NCI-H2196 (cell line): Measurements from ENCODE around the gene KLHL35.

Experiments
- DNase-seq: peaks from one replicate; lab custom pipeline; 2025; ENCODE audit not compliant: unreplicated experiment; lab: John Stamatoyannopoulos, UW

KLHL35 gene, protein sequence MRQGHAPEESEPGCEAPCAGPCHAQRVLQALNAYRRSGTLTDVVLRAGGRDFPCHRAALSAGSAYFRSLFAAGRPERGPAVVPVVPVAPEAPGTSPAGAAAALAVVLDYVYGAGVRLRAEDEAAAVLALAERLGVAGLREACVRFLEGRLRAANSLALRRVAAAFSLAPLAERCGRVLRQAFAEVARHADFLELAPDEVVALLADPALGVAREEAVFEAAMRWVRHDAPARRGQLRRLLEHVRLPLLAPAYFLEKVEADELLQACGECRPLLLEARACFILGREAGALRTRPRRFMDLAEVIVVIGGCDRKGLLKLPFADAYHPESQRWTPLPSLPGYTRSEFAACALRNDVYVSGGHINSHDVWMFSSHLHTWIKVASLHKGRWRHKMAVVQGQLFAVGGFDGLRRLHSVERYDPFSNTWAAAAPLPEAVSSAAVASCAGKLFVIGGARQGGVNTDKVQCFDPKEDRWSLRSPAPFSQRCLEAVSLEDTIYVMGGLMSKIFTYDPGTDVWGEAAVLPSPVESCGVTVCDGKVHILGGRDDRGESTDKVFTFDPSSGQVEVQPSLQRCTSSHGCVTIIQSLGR

GRCh38 chr11:75432911-75433321, at the start of gene KLHL35:
Gene KLHL35, minus strand, starts transcription at chr11:75433203. Its CDS starts 2,574 bp downstream, at chr11:75430629.
- DNase-seq: peak; percentile 22

GRCh38 chr11:75481922-75482606, 49.1 kb upstream of the KLHL35 start:
- no peak for DNase-seq

- no peak for DNase-seq
Measured at GRCh38 chr11:75481223-75481921, 48.4 kb upstream of the KLHL35 start.

DNA sequence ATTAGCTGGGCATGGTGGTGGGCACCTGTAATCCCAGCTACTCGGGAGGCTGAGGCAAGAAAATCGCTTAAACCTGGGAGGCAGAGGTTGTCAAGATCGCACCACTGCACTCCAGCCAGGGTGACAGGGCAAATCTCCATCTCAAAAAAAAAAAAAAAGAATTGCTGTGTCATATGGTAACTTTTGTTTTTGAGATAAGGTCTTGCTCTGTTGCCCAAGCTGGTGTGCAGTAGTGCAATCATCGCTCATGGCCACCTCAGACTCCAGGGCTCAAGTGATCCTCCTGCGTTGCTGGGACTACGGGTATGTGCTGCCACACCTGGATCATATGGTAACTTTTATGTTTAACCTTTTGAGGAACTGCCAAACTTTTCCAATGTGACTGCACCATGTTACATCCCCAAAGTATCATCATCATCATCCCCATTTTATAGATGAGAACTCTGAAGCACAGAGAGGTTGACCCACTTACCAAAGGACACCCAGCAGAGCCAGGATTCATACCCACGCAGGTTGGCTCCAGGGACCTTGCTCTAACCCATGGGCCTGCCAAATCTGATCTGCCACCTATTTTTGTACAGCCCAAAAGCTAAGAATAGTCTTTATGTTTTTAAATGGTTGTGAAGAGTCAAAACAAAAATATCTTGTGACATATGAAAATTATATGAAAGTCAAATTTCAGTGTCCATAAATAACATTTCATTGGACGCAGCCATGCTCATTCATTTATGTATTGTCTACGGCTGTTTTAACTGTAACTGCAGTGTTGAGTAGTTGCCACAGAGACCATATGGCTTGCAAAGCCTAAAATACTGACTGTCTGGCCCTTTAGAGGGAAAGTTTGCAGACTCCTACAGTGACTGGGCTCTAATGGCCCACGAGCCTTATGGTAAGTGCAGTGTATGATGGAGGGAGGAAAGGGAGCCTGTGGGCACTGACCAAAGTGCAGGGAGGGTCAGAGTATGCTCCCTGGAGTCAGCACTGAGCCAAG, 47.5 kb upstream of the KLHL35 start:
- DNase-seq: no peak

DNA sequence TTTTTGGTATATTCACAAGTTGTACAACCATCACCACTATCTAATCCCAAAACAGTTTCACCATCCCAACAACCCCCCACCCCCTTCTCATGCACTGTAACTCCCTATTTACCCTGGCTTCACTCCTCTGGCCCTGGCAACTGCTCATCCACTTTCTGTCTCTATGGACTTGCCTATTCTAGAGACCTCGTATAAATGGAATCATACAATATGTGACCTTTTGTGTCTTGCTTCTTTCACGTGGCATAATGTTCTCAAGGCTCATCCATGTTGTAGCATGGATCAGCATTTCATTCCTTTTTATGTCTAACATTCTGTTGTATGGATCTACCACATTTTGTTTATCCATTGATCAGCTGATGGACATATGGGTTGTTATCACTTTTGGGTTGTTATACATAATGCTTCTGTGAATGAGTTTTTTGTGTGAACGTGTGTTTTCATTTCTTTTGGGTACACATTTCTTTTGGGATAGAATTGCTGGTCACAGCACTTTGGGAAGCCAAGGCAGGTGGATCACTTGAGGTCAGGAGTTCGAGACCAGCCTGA, 46.7 kb upstream of the KLHL35 start:
- DNase-seq: no peak

DNA sequence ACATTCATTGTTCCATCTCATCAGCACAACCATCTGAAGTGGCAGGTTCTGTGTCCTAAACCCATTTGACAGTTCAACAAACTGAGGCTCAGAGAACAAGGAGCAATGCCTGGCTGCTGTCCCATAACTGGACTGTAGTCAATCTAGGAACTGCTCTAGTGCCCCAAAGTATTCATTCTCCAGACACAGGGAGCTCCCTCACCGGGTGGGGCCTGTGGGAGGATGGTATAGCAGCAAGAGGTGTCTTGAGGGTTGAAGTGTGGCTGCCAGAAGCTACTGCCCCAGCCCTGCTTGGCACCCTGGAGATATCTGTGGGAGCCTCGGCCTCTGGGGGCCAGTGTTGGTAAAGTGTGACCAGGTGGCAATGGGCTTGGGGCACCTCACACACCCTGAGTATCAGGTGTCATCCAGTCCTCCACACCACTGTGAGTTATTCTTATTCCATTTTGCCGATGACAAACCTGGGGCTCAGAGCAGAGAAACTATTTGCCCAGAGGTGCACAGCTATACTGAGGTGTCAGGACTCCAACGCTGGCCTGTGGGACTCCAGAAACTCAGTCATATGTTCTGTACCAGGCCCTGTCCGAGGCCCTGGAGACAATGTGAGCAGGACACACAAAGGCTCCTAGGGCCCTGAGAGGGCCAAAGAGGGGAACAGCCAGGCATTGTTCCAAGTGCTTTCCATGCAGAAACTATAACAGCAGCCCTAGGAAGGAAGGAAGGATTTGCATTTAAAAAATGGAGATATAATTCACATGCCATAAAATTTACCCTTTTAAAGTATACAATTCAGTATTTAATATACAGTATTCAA, 46.0 kb upstream of the KLHL35 start:
- no peak for DNase-seq

DNA sequence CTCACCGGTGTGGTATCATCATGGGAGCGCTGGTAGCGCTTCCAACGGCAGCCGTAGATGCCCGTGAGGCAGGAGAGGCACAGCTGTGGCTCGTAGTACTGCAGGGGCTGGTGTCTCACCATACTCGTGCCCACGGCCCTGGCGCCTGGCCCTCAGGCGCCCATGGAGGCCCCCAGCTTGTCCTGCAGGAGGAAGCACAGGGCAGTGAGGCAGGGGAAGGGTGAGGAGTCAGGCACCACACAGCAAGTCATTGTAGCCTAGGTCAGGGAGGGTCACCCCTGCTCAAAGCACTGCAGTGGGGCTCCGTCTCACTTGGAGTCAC, 44.6 kb upstream of the KLHL35 start:
- no peak for DNase-seq

- peak; percentile 95 for DNase-seq
Measured at GRCh38 chr11:75476739-75477613, 44.0 kb upstream of the KLHL35 start.

DNA sequence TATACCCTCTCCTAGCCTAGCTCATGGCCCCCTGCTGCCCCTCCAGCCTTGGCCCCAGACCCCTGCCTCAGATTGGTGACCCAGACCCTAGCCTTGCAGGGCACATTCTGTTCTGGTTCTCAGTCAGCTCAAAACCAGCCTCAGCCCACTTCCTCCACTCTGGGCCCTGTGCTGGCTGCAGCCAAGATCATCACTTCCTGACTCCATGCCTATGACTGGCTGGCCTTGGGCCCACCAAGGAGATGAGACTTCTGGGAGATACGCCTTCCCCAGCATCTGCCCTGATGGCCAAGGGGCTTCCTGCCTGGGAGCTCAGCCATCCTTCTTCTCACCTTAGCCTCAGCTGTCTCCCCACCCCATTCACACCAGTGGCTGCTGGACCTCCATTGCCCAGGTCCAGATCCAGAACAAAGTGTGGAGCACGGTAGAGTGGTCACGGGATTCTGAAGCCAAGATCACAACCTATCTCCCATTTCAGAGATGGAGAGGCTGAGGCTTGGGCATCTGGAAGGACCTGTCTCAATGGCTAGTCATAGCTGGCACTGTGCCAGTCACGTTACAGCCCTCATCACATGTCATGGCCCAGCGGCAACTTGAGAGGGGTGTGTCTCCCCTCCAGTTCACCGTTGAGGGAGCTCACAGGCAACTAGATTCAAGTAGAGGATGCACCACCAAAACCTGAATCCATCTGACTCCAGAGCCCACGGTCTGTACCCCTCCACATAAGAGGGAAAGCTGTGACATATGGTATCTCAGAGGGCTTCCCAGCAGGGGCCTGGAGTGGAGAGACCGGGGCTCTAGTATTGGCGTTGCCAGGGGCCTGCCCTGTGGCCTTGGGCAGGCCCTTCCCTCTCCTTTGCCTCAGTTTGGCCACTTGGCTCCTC, 43.0 kb upstream of the KLHL35 start:
- DNase-seq: peak; percentile 85

DNA sequence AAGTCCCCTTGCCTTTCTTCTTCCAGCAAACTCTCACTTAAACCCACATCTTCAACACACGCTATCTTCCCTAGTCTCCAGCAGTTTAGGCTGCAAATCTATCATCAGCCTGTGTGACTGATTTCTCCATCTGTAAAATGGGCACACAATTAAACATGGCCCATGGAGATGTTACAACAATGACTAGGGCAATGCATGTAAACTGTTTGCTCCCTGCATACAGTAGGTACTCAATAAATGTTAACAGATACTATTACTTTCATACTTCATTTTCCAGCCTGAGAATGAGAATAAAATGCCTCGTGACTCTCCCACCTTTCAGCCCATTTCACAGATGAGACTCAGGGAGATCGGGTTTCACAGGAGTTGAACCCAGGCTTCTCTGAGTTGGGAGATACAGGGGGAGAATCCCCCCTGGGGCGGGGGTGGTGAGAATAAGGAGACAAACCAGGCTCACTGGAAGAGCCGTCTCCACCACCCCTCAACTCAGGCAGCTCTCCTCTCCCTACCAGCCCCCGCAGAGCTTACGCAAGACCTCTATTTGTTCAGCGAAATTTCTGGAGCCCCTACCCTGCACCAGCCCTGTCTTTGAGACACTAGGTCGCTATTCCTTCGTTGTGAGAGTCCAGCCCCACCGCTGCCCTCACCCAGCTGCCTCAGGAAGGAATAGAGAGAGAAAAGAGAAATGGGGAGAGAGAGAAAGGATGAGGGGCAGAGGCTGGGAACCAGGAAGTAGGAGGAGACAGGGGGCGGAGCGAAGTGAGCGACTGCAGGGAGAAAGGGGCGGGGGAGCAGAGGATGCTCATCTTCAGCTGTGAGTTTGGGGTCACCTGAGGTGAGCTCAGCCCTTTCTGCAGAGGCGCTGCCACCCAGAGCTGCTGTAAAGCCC, 42.1 kb upstream of the KLHL35 start:
- peak; percentile 56 for DNase-seq

DNA sequence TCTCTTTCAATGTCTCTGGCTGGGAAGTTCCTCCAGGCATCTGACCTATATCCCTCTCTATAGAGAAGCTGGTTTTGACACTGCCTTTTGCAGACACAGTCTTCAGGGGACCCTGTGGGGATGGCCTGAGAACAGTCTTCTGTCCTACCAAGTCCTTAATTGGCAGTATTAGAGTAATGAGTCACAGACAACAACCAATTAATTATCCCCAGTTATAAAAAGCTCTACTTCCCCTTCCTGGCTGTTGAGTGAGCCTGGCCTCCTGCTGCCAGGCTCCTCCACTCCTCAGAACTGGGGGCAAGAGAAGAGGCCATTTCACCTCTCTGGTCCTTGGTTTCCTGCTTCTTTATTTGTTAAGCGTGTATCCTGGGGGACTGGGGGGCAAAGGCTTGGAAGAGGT, 41.2 kb upstream of the KLHL35 start:
- DNase-seq: no peak

DNA sequence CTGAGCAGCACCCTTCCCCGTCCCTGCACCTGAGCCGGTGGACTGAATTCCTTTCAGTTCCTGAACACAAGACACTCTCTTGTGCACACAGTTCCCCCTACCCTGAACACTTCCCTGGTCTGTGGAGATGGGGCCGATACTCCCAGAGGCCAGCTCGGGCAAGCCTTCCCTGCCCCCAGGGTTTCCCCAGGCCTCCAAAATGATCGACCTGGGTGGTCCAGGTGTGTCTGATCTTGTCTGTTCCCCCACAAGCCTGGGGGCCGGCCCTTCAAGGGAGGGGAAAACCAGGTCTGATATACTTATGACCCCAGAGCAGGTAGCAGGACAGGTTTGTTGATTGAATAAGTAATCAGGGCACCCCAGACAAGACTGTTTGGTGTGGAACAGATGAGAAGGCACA, 40.7 kb upstream of the KLHL35 start:
- no peak for DNase-seq

- no peak for DNase-seq
Measured at GRCh38 chr11:75472081-75472732, 39.2 kb upstream of the KLHL35 start.

- no peak for DNase-seq
Measured at GRCh38 chr11:75471176-75471973, 38.4 kb upstream of the KLHL35 start.

DNA sequence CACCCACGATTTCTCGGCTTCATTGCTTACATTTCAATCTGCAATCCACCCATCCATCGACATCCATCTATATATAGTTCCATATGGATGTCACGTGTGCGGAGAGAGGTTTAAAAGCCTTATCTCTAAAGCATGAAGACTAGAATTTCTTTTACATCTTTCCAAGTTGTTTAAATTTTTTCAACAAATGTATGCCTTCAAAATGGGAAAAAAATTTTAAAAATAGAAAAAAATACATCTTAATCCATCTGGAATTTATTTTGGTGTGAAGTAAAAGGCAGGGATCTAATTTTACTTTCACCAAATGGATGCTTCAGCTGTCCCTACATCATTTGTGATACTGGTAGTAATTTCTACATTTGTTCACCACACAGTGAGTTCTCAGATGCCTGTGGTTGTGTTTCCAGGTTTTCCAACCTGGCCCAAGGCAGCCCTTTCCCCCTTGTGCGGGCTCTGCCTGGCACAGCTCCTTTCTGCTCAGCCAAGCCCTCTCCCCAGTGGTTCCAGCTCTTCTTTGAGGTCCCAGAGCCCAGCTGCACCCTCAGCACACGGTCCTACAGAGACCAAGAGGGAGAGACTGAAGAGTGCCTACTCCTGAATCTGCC, 37.6 kb upstream of the KLHL35 start:
- no peak for DNase-seq
